HEK293 (cell line): ENCODE data around the gene SRC.

Experiments
- CTCF ChIP-seq: fragments of 450-650 bp; formaldehyde crosslinking; IDR thresholded peaks from 2 replicates; pipeline ENCODE4 v1.5.1; 2016; ENCODE audit warnings: missing biosample characterization, missing genetic modification characterization
- KLF10 ChIP-seq: fragments of 450-650 bp; IDR thresholded peaks from 2 replicates; pipeline ENCODE4 v1.5.1; 2018; ENCODE audit warnings: missing biosample characterization, mild to moderate bottlenecking, missing genetic modification characterization
- MZF1 ChIP-seq: fragments of 450-650 bp; formaldehyde crosslinking; IDR thresholded peaks from 2 replicates; pipeline ENCODE4 v1.5.1; 2017; ENCODE audit warnings: missing biosample characterization, missing genetic modification characterization, borderline replicate concordance
- OSR2 ChIP-seq: fragments of 450-650 bp; formaldehyde crosslinking; IDR thresholded peaks from 2 replicates; pipeline ENCODE4 v1.5.1; 2016; ENCODE audit warnings: missing biosample characterization, missing genetic modification characterization
- RBAK ChIP-seq: fragments of 450-650 bp; formaldehyde crosslinking; IDR thresholded peaks from 2 replicates; pipeline ENCODE4 v1.5.1; 2016; ENCODE audit warnings: missing biosample characterization, missing genetic modification characterization
- ZNF16 ChIP-seq: fragments of 450-650 bp; formaldehyde crosslinking; IDR thresholded peaks from 2 replicates; pipeline ENCODE4 v1.5.1; 2016; ENCODE audit warnings: low read depth, missing biosample characterization, missing genetic modification characterization

DNA sequence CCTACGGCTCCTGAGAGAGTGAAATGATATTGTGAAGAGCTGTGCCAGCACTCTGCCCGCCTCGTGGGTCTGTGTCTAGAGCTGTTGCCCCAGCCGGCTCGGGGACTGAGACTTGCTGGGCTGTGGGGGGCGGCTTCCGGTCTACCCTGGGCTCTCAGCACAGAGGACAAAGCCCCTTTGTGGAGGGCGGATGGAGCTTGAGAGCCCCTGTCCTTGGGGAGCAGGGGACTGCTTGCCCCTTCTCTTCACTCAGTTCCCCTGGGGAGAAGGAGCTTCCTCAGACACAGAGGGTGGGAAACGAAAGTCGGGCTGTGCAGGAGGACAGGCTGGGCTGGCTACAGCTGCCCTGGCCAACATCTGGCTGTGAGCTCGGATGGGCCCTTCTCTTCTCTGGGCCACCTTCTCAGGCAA is 11.0 kb downstream of the SRC start:
- no peak for TF ChIP-seq ZNF16 (tag by site-specific recombination)
- TF ChIP-seq MZF1 (tag by site-specific recombination) = no peak
- no peak for TF ChIP-seq RBAK (tag by site-specific recombination)
- TF ChIP-seq OSR2 = no peak
- no peak for TF ChIP-seq KLF10 (tag by site-specific recombination)
- TF ChIP-seq CTCF (tag by site-specific recombination) = no peak
